Measurements from ENCODE around the gene DPF3. TPM values are rescaled to one million over a fixed set of nuclear protein-coding genes. Genes with fewer than 3 reads are reported as not detected.

The DPF3 gene
- total RNA-seq, 2 experiments from 2014 or later: 0.27 to 0.31 TPM

GRCh38 chr14:72715215-72715849 lies 178.6 kb downstream of the DPF3 start:
- H3K27ac Mint-ChIP-seq: peak overlapping the region; percentile 0
- ChIA-PET POLR2A (no interaction called here), CTCF (no interaction called here)
- TF ChIP-seq CTCF (IDR thresholded peaks at IDR 0.05): no peak
- no peaks in the 10 kb centered on the region for H3K27me3 Mint-ChIP-seq
- H3K4me1 Mint-ChIP-seq (ENCODE audit: low read depth): peaks cover 35% of the 10 kb centered on the region
- DNase-seq (no peak), ATAC-seq (ENCODE audit: poor library complexity) (no peak)
- no peaks in the 10 kb centered on the region for H3K9me3 Mint-ChIP-seq
- no peak overlapping the region for H3K4me3 Mint-ChIP-seq
- Histone ChIP-seq H3K4me1 (ENCODE audit: insufficient read depth, low read length) (peaks cover 21% of the 10 kb centered on the region), H3K36me3 (ENCODE audit: insufficient read depth, low read length) (no peaks in the 10 kb centered on the region), H3K27ac (ENCODE audit: low read depth in 1 of 2, low read length in 2 of 2) (no peak overlapping the region), H3K27me3 (ENCODE audit: control insufficient read depth in 1 of 2, insufficient read depth in 2 of 2, low read length in 2 of 2) (no peaks in the 10 kb centered on the region), H3K9me3 (ENCODE audit: control insufficient read depth in 1 of 2, insufficient read depth in 1 of 2, low read length in 2 of 2) (no peaks in the 10 kb centered on the region), H3K4me3 (ENCODE audit: low read length) (no peak overlapping the region)
- intact Hi-C loops (cut with DNase I, micrococcal nuclease): no loop called here
- H3K36me3 Mint-ChIP-seq (ENCODE audit: low read depth): no peaks in the 10 kb centered on the region

- Mint-ChIP-seq H3K36me3 (ENCODE audit: low read depth) (no peaks in the 10 kb centered on the region), H3K27me3 (no peaks in the 10 kb centered on the region), H3K4me1 (ENCODE audit: low read depth) (peaks cover 35% of the 10 kb centered on the region), H3K4me3 (no peak overlapping the region), H3K27ac (peak overlapping the region; percentile 0), H3K9me3 (no peaks in the 10 kb centered on the region)
- intact Hi-C loops (cut with DNase I, micrococcal nuclease): no loop called here
- Histone ChIP-seq H3K4me1 (ENCODE audit: insufficient read depth, low read length) (peaks cover 21% of the 10 kb centered on the region), H3K9me3 (ENCODE audit: control insufficient read depth in 1 of 2, insufficient read depth in 1 of 2, low read length in 2 of 2) (no peaks in the 10 kb centered on the region), H3K27me3 (ENCODE audit: control insufficient read depth in 1 of 2, insufficient read depth in 2 of 2, low read length in 2 of 2) (no peaks in the 10 kb centered on the region), H3K27ac (ENCODE audit: low read depth in 1 of 2, low read length in 2 of 2) (no peak overlapping the region), H3K4me3 (ENCODE audit: low read length) (no peak overlapping the region), H3K36me3 (ENCODE audit: insufficient read depth, low read length) (no peaks in the 10 kb centered on the region)
- POLR2A ChIA-PET: no interaction called here
- no peak for TF ChIP-seq CTCF (IDR thresholded peaks at IDR 0.05)
- CTCF ChIA-PET: no interaction called here
- ATAC-seq (ENCODE audit: poor library complexity): no peak
- no peak for DNase-seq
Measured at GRCh38 chr14:72714871-72715214, 179.1 kb downstream of the DPF3 start.

DNA sequence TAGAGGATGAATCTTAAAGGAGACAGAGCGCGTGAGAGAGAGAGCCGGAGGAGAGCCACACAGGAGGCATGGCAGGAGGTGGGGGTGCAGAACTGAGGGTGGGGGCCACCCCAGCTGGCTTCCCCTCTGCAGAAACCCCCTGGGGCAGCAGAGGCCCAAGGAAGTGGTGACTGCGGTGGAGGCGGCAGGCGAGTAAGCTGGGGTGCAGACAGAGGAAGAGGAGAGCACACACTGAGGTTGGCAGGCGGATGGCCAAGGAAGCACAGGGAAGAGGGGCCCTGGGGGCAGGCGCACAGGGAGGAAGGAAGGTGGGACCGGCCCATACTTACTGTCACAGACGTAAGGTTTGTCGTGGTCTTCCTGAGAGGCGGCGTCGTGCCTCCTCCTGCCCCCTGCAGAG lies 179.8 kb downstream of the DPF3 start:
- ChIA-PET CTCF (no interaction called here), POLR2A (no interaction called here)
- no peaks in the 10 kb centered on the region for H3K9me3 Mint-ChIP-seq
- no peaks in the 10 kb centered on the region for H3K27me3 Mint-ChIP-seq
- peak overlapping the region; percentile 3 for H3K4me3 Mint-ChIP-seq
- H3K36me3 Mint-ChIP-seq (ENCODE audit: low read depth): no peaks in the 10 kb centered on the region
- Histone ChIP-seq H3K27me3 (ENCODE audit: control insufficient read depth in 1 of 2, insufficient read depth in 2 of 2, low read length in 2 of 2) (no peaks in the 10 kb centered on the region), H3K4me1 (ENCODE audit: insufficient read depth, low read length) (peaks cover 21% of the 10 kb centered on the region), H3K9me3 (ENCODE audit: control insufficient read depth in 1 of 2, insufficient read depth in 1 of 2, low read length in 2 of 2) (no peaks in the 10 kb centered on the region), H3K36me3 (ENCODE audit: insufficient read depth, low read length) (no peaks in the 10 kb centered on the region), H3K27ac (ENCODE audit: low read depth in 1 of 2, low read length in 2 of 2) (no peak overlapping the region), H3K4me3 (ENCODE audit: low read length) (no peak overlapping the region)
- intact Hi-C loops (cut with DNase I, micrococcal nuclease): no loop called here
- H3K27ac Mint-ChIP-seq: peak overlapping the region; percentile 0
- H3K4me1 Mint-ChIP-seq (ENCODE audit: low read depth): peaks cover 35% of the 10 kb centered on the region
- DNase-seq: peak in 8 of 14 experiments; percentile 7 to 55 (median 14)
- no peak for TF ChIP-seq CTCF (IDR thresholded peaks at IDR 0.05)
- peak; percentile 29 for ATAC-seq (ENCODE audit: poor library complexity)
